RCC 7860 (cell line): Measurements from ENCODE around the gene DNHD1.

Experiments
- DNase-seq: peaks from one replicate; pipeline ENCODE4 v3.0.0-alpha.2; 2015; ENCODE audit warnings: low spot score
- FAIRE-seq: peaks from 2 replicates; lab custom pipeline; 2012; peaks lifted over from hg19 to GRCh38; lab: Jason Lieb, UNC

Gene DNHD1

GRCh38 chr11:6497069-6497839 is at the start of gene DNHD1:
TSS of gene DNHD1 (plus strand) at chr11:6497280. CDS start at chr11:6498216, 936 bp downstream.
- no peak for DNase-seq
- no peak for FAIRE-seq

- DNase-seq (no peak), FAIRE-seq (no peak)
Observed at GRCh38 chr11:6448574-6448973, 48.5 kb upstream of the DNHD1 start.

GRCh38 chr11:6452219-6452618 is 44.9 kb upstream of the DNHD1 start:
- DNase-seq: no peak
- FAIRE-seq: no peak

GRCh38 chr11:6453152-6453551 is 43.9 kb upstream of the DNHD1 start:
- DNase-seq (no peak), FAIRE-seq (no peak)

- DNase-seq (no peak), FAIRE-seq (no peak)
Observed at GRCh38 chr11:6455070-6455469, 42.0 kb upstream of the DNHD1 start.

GRCh38 chr11:6456361-6457073 is 40.6 kb upstream of the DNHD1 start:
- FAIRE-seq: no peak
- no peak for DNase-seq

GRCh38 chr11:6457581-6458320 is 39.3 kb upstream of the DNHD1 start:
- DNase-seq (no peak), FAIRE-seq (no peak)

GRCh38 chr11:6458352-6459098 is 38.6 kb upstream of the DNHD1 start:
- DNase-seq (no peak), FAIRE-seq (no peak)

- DNase-seq (no peak), FAIRE-seq (no peak)
Observed at GRCh38 chr11:6459099-6459450, 38.0 kb upstream of the DNHD1 start.

GRCh38 chr11:6468712-6469495 is 28.2 kb upstream of the DNHD1 start:
- FAIRE-seq: no peak
- no peak for DNase-seq

- FAIRE-seq (no peak), DNase-seq (no peak)
Observed at GRCh38 chr11:6469599-6469998, 27.5 kb upstream of the DNHD1 start.

- FAIRE-seq (no peak), DNase-seq (no peak)
Observed at GRCh38 chr11:6472934-6473333, 24.1 kb upstream of the DNHD1 start.

- DNase-seq (peak; percentile 57), FAIRE-seq (no peak)
Observed at GRCh38 chr11:6473451-6474412, 23.3 kb upstream of the DNHD1 start, which contains the start of gene TRIM3. TSS of gene TRIM3 (minus strand) at chr11:6473941. CDS start at chr11:6465695, 8,246 bp downstream.

GRCh38 chr11:6474413-6474792 is 22.7 kb upstream of the DNHD1 start:
- FAIRE-seq: no peak
- DNase-seq: no peak

- DNase-seq (no peak), FAIRE-seq (no peak)
Observed at GRCh38 chr11:6474806-6475500, 22.1 kb upstream of the DNHD1 start.

- DNase-seq (no peak), FAIRE-seq (no peak)
Observed at GRCh38 chr11:6475936-6476335, 21.1 kb upstream of the DNHD1 start.

GRCh38 chr11:6476571-6476970 is 20.5 kb upstream of the DNHD1 start:
- DNase-seq: no peak
- FAIRE-seq: no peak

- no peak for DNase-seq
- no peak for FAIRE-seq
Observed at GRCh38 chr11:6480299-6480914, 16.7 kb upstream of the DNHD1 start.
